GM13976 (cell line): ENCODE results near the gene RRAD.

Source experiments
- DNase-seq: peaks from one replicate; pipeline ENCODE4 v3.0.0; 2012; ENCODE audit warnings: low spot score
- in situ Hi-C: fragments of 300-500 bp; cut with MboI; formaldehyde crosslinking; loops from one replicate; pipeline ENCODE4 v1.12.0; 2022; ENCODE audit warnings: low sequenced_read_pairs, mixed read lengths, inconsistent platforms; ENCODE audit not compliant: unreplicated experiment
- TF ChIP-seq, protein P1 (sequence below): IDR thresholded peaks from 2 replicates; pipeline ENCODE4 v1.5.1; 2012; ENCODE audit warnings: borderline replicate concordance, mild to moderate bottlenecking; ENCODE audit not compliant: insufficient read depth; ENCODE audit errors: extremely low read depth, missing control alignments, control extremely low read depth

The RRAD gene

DNA sequence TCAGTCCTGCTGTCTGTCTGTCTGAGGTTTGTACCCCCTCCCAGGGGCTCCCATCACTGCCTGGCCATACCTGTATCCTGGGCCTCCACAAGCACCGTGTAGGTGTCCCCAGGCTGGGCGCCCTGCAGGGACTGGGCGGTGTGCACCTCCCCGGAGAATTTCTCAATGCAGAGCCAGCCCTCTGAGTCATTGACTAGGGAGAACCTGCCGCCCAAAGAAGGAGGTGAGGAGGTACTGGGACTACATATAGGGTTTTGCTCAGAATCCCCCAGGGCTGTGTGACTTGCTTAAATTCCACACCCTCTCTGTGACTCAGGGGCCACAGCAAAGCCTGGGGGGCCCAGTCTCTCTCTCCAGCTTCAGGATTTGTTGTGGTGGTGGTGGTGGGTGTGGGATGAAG is 14.2 kb downstream of the RRAD start:
- DNase-seq = no peak
- in situ Hi-C loops = no loop called here
- TF ChIP-seq, protein P1, sequence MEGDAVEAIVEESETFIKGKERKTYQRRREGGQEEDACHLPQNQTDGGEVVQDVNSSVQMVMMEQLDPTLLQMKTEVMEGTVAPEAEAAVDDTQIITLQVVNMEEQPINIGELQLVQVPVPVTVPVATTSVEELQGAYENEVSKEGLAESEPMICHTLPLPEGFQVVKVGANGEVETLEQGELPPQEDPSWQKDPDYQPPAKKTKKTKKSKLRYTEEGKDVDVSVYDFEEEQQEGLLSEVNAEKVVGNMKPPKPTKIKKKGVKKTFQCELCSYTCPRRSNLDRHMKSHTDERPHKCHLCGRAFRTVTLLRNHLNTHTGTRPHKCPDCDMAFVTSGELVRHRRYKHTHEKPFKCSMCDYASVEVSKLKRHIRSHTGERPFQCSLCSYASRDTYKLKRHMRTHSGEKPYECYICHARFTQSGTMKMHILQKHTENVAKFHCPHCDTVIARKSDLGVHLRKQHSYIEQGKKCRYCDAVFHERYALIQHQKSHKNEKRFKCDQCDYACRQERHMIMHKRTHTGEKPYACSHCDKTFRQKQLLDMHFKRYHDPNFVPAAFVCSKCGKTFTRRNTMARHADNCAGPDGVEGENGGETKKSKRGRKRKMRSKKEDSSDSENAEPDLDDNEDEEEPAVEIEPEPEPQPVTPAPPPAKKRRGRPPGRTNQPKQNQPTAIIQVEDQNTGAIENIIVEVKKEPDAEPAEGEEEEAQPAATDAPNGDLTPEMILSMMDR = no peak

GRCh38 chr16:66910175-66910940 is 15.0 kb downstream of the RRAD start:
- TF ChIP-seq, protein P1 = no peak
- in situ Hi-C loops = no loop called here
- no peak for DNase-seq

- no peak for DNase-seq
- TF ChIP-seq, protein P1 = no peak
- in situ Hi-C loops = no loop called here
These were observed 16.4 kb downstream of the RRAD start for GRCh38 chr16:66908762-66909559.

- in situ Hi-C loops = no loop called here
- TF ChIP-seq, protein P1 = no peak
- DNase-seq = no peak
These were observed 17.2 kb downstream of the RRAD start for GRCh38 chr16:66908116-66908515.

DNA sequence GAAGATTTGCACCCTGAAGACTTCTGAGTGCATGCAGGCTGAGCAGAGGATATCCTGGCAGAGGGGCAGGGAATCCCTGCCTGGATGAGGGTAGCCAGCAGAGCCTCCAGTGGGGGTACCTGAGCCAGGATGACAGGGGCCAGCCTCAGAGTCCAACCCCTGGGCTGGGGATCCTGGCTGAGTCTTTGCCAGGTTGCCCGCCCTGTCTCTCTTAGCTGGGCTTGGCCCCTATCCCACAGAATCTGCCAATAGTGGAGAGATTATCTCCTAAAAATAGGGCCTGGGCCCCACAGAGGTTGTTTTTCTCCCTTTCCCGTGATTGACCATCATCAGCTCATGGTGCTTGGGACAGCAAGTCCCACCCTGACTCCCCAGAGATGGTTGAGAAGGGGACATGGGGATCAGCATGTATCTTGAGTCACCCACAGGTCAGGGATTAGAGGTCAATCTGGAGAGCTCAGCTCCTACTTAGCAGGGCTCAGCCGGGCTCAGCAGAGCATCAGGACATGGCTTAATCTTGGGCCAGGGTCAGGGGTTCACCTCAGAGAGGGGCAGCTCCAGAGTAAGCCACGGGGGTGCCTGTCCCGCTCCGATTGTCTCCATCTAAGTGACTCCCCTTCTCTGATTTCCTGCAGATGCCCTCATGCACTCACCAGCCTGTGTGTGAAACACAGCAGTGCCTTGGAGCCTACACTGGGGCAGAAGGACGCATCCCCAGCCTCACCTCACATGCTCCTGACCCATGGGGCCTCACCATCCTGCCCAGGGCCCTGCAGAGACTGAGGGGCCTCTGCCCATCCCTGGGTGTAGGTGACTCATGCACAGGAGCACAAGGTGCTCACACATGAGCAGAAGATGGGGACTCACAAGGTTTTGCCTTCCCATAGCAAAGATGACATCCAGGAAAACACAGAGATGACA is 18.2 kb downstream of the RRAD start:
- in situ Hi-C loops = no loop called here
- DNase-seq = no peak
- TF ChIP-seq, protein P1 = no peak

- TF ChIP-seq, protein P1 = no peak
- DNase-seq = no peak
- in situ Hi-C loops = no loop called here
These were observed 19.4 kb downstream of the RRAD start for GRCh38 chr16:66905633-66906539.
